GM12892 (cell line): ENCODE data around the gene RFX6.

ENCODE experiments used
- DNase-seq: peaks from one replicate; pipeline ENCODE4 v3.0.0; 2011; ENCODE audit not compliant: insufficient read length
- FAIRE-seq: peaks from 2 replicates; lab custom pipeline; 2011; peaks lifted over from hg19 to GRCh38; lab: Jason Lieb, UNC
- POLR2A ChIP-seq: IDR thresholded peaks from 2 replicates; pipeline ENCODE4 v1.6.1; 2011; ENCODE audit warnings: low read depth, low read length, control low read depth
- POLR2AphosphoS5 ChIP-seq: IDR thresholded peaks from 2 replicates; pipeline ENCODE4 v1.6.1; 2011; ENCODE audit warnings: low read depth, low read length, control low read depth
- TAF1 ChIP-seq: IDR thresholded peaks from 2 replicates; pipeline ENCODE4 v1.6.1; 2011; ENCODE audit warnings: low read depth, mild to moderate bottlenecking, control low read depth, low read length, borderline replicate concordance

RFX6 gene

DNA sequence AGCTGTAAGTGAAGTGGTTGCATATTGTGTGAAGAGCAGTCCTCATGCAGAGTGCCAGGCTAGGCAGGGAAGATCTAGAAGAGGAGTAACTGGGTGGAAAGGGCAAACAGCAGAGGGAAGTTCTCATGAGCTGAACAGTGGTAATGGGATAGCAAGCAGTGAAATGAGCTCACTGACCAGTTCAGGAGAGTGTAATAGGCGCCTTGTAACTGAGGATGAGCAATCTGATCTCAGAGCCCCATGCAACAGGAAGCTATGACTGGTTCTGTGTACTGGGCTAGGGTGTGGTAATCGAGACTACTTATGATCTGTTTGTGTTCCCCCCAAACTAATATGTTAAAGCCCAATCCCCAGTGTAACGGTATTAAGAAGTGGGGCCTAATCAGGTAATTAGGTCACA, 98.6 kb downstream of the RFX6 start:
- TF ChIP-seq POLR2A (no peak), TAF1 (no peak)
- peak; percentile 84 for FAIRE-seq
- DNase-seq: no peak

GRCh38 chr6:116979560-116979959, 102.5 kb downstream of the RFX6 start:
- TF ChIP-seq POLR2AphosphoS5 (no peak), TAF1 (no peak), POLR2A (no peak)
- DNase-seq (no peak), FAIRE-seq (no peak)
